B cell (primary cell): Measurements from ENCODE around the gene ARHGAP26. TPM values are rescaled to one million over a fixed set of nuclear protein-coding genes. Genes with fewer than 3 reads are reported as not detected.

ENCODE experiments used
- ATAC-seq: fragments of 200-7000 bp; cut with Tn5 transposase; one replicate; pipeline ENCODE4 v1.10.0; 2021; ENCODE audit warnings: low read depth, mild to moderate bottlenecking, moderate number of reproducible peaks, moderate library complexity
- CTCF ChIA-PET: fragments of 350-600 bp; sonication (Branson Sonifier 250); formaldehyde crosslinking; loops from one replicate; lab custom pipeline; 2021; ENCODE audit warnings: antibody characterized with exemption, inconsistent platforms; lab: Charles Lee
- POLR2A ChIA-PET: fragments of 350-600 bp; sonication (Branson Sonifier 250); formaldehyde crosslinking; loops from one replicate; lab custom pipeline; 2021; ENCODE audit warnings: antibody characterized with exemption; lab: Charles Lee
- DNase-seq: peaks from one replicate; pipeline ENCODE4 v3.0.0; 2013
- H2AFZ ChIP-seq: 2 replicates; pipeline ENCODE4 v1.6.1; 2012; ENCODE audit warnings: mild to moderate bottlenecking, low read depth, low read length; ENCODE audit not compliant: insufficient read depth, poor library complexity, severe bottlenecking
- H3K27ac ChIP-seq, 2 donors: 1 replicate in 1 of 2; 2 replicates in 1 of 2; pipeline ENCODE4 v1.5.1; 2012 to 2013; ENCODE audit warnings: low read length in 2 of 2, mild to moderate bottlenecking in 2 of 2, moderate library complexity in 1 of 2
- H3K27me3 ChIP-seq, 4 experiments: fragments of 200-600 bp in 1 of 4; sonication (generic) in 1 of 4; replicated peaks in 1 of 4; 1 replicate in 2 of 4; 2 replicates in 2 of 4; pipeline versions ENCODE4 v1.6.1 to v1.7.0; 2013 to 2016; ENCODE audit warnings: low read length in 3 of 4, mild to moderate bottlenecking in 2 of 4, mixed read lengths in 1 of 4, moderate library complexity in 1 of 4; ENCODE audit not compliant: insufficient read depth in 4 of 4, control insufficient read depth in 3 of 4; ENCODE audit errors: control extremely low read depth in 1 of 4
- H3K36me3 ChIP-seq, 2 experiments: replicated peaks in 1 of 2; 1 replicate in 1 of 2; 2 replicates in 1 of 2; pipeline versions ENCODE4 v1.6.1 to v1.7.1; 2013; ENCODE audit warnings: low read length in 1 of 2; ENCODE audit not compliant: insufficient read depth in 2 of 2, control insufficient read depth in 1 of 2; ENCODE audit errors: control extremely low read depth in 1 of 2, extremely low read depth in 1 of 2
- H3K4me1 ChIP-seq, 2 donors: fragments of 200-600 bp in 1 of 2; sonication (generic) in 1 of 2; 1 replicate in 1 of 2; 2 replicates in 1 of 2; pipeline versions ENCODE4 v1.5.1 to v1.6.1; 2013 to 2017; ENCODE audit warnings: low read length in 2 of 2; ENCODE audit not compliant: control insufficient read depth in 2 of 2, insufficient read depth in 2 of 2
- H3K4me2 ChIP-seq: replicated peaks from 2 replicates; pipeline ENCODE3; 2012; ENCODE audit warnings: mild to moderate bottlenecking, low read depth, low read length; ENCODE audit not compliant: poor library complexity, severe bottlenecking
- H3K4me3 ChIP-seq, 5 experiments: fragments of 200-600 bp in 1 of 5; sonication (generic) in 1 of 5; 1 replicate in 3 of 5; 2 replicates in 2 of 5; pipeline versions ENCODE4 v1.5.1 to v1.7.0; 2011 to 2016; ENCODE audit warnings: low read length in 4 of 5, mild to moderate bottlenecking in 4 of 5, low read depth in 2 of 5, control low read depth in 1 of 5, moderate library complexity in 1 of 5; ENCODE audit not compliant: insufficient read depth in 1 of 5; ENCODE audit errors: control extremely low read depth in 1 of 5, extremely low read depth in 1 of 5
- H3K79me2 ChIP-seq: fragments of 200-600 bp; sonication (generic); one replicate; pipeline ENCODE4 v1.6.0; 2016; ENCODE audit warnings: low read length; ENCODE audit not compliant: control insufficient read depth, insufficient read depth
- H3K9ac ChIP-seq: fragments of 200-600 bp; sonication (generic); 2 replicates; pipeline ENCODE4 v1.6.1; 2017; ENCODE audit warnings: mild to moderate bottlenecking, low read length, moderate library complexity
- H3K9me3 ChIP-seq, 3 donors: one replicate each; pipeline versions ENCODE4 v1.6.1 to v1.7.1; 2013; ENCODE audit warnings: low read length in 2 of 3; ENCODE audit not compliant: control insufficient read depth in 2 of 3, insufficient read depth in 1 of 3; ENCODE audit errors: control extremely low read depth in 1 of 3
- H4K20me1 ChIP-seq: 2 replicates; pipeline ENCODE4 v1.6.0; 2012; ENCODE audit warnings: mild to moderate bottlenecking, low read length; ENCODE audit not compliant: insufficient read depth, control insufficient read depth, poor library complexity, severe bottlenecking
- H3K27ac Mint-ChIP-seq: one replicate; pipeline ENCODE4 v1.8.0; 2021; ENCODE audit warnings: mixed read lengths
- H3K27me3 Mint-ChIP-seq: one replicate; pipeline ENCODE4 v1.8.0; 2021; ENCODE audit warnings: mixed read lengths
- H3K4me1 Mint-ChIP-seq: one replicate; pipeline ENCODE4 v1.8.0; 2021; ENCODE audit warnings: mixed read lengths
- H3K4me3 Mint-ChIP-seq: one replicate; pipeline ENCODE4 v1.8.0; 2021; ENCODE audit warnings: mixed read lengths
- H3K9me3 Mint-ChIP-seq: one replicate; pipeline ENCODE4 v1.8.0; 2022; ENCODE audit warnings: mixed read lengths; ENCODE audit not compliant: insufficient read depth
- EZH2 ChIP-seq: IDR thresholded peaks from 2 replicates; pipeline ENCODE4 v1.6.1; 2012; ENCODE audit warnings: borderline replicate concordance, low read depth, mild to moderate bottlenecking, moderate library complexity, low read length; ENCODE audit not compliant: insufficient read depth, poor library complexity, severe bottlenecking
- WGBS: methylation state at CpG from one replicate; pipeline ENCODE4 v1.1.5; 2013; ENCODE audit warnings: missing lambda C conversion rate; ENCODE audit not compliant: insufficient coverage; 5-methylcytosine and 5-hydroxymethylcytosine counted together
- intact Hi-C: fragments of 100-400 bp; cut with micrococcal nuclease; formaldehyde crosslinking; loops from one replicate; pipeline ENCODE4 v1.10.0; 2022
- polyA plus RNA-seq: library from polyadenylated mRNA; depleted of rRNA; stranded (reverse); fragments of >200 nt; gene quantifications from 2 replicates; pipeline ENCODE4 v1.2.3, GENCODE V29; 2012
- total RNA-seq, 2 donors: library from RNA; stranded (reverse); fragments of 120-200 nt in 1 of 2; gene quantifications; 1 replicate in 1 of 2; 2 replicates in 1 of 2; pipeline versions ENCODE4 v1.2.3 to v1.2.4, GENCODE V29; 2013 to 2022
- TF ChIP-seq, protein P1 (sequence below): fragments of 200-600 bp; IDR thresholded peaks from one replicate; pipeline ENCODE4 v1.8.0; 2022; ENCODE audit warnings: antibody characterized with exemption, mild to moderate bottlenecking

Gene ARHGAP26
- total and polyA plus RNA-seq, 2 donors (not counting 1 experiment from before 2014, with no cell fraction given): 1.8 to 22.5 TPM

DNA sequence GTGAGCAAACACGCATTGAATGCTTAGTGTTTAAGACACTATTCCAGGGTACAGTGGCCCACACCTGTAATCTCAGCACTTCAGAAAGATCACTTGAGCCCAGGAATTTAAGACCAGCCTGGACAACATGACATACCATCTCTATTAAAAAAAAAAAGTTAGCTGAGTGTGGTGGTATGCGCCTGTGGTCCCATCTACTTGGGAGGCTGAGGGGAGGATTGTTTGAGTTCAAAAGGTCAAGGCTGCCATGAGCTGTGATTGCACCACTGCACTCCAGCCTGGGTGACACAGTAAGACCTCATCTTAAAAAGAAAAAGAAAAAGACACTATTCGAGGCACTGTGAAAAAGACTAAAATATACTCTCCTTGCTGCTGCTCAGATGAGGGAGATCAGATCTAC is 392.6 kb downstream of the ARHGAP26 start:
- WGBS: 100% methylated on average over 2 of the region's 3 CpGs

DNA sequence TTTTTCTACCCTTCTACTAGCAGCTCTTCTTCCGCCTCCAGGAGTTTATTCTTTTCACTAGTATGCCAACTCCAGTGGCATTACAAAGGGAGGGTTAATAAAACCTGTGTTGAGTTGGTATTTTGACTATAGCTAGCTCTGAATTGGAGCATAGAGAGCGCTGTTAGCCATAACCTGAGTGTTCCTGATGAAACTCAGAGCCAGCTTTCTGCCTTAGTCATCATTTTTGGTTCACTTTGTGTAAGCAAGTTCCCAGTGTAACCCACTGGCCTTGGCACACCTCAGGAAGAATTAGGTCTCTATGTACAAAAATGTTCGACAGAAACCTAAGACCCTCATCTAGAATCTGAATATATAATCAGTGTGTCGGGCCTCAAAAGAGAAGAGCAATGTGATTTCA is 394.4 kb downstream of the ARHGAP26 start:
- H3K27ac Mint-ChIP-seq: no peak overlapping the region
- Histone ChIP-seq H3K27ac (no peak overlapping the region), H3K36me3 (peaks cover 0 to 2% of the 10 kb centered on the region in 2 experiments), H2AFZ (no peak overlapping the region), H3K27me3 (no peaks in the 10 kb centered on the region), H4K20me1 (no peaks in the 10 kb centered on the region), H3K9me3 (no peaks in the 10 kb centered on the region), H3K4me2 (no peak overlapping the region), H3K4me1 (peaks cover 5 to 7% of the 10 kb centered on the region in 2 donors), H3K9ac (no peak overlapping the region), H3K79me2 (no peaks in the 10 kb centered on the region), H3K4me3 (no peak overlapping the region)
- ChIA-PET POLR2A (no interaction called here), CTCF (no interaction called here)
- H3K4me1 Mint-ChIP-seq: peaks cover 11% of the 10 kb centered on the region
- TF ChIP-seq, protein P1, sequence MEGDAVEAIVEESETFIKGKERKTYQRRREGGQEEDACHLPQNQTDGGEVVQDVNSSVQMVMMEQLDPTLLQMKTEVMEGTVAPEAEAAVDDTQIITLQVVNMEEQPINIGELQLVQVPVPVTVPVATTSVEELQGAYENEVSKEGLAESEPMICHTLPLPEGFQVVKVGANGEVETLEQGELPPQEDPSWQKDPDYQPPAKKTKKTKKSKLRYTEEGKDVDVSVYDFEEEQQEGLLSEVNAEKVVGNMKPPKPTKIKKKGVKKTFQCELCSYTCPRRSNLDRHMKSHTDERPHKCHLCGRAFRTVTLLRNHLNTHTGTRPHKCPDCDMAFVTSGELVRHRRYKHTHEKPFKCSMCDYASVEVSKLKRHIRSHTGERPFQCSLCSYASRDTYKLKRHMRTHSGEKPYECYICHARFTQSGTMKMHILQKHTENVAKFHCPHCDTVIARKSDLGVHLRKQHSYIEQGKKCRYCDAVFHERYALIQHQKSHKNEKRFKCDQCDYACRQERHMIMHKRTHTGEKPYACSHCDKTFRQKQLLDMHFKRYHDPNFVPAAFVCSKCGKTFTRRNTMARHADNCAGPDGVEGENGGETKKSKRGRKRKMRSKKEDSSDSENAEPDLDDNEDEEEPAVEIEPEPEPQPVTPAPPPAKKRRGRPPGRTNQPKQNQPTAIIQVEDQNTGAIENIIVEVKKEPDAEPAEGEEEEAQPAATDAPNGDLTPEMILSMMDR: no peak
- no peak for TF ChIP-seq EZH2
- ATAC-seq (no peak), DNase-seq (no peak)
- 100% methylated on average over 1 of the region's 4 CpGs for WGBS
- H3K27me3 Mint-ChIP-seq: no peaks in the 10 kb centered on the region
- intact Hi-C loops: no loop called here
- H3K4me3 Mint-ChIP-seq: no peak overlapping the region
- H3K9me3 Mint-ChIP-seq: no peaks in the 10 kb centered on the region

More for the DNA sequence above, 392.6 kb downstream of the ARHGAP26 start:
- Histone ChIP-seq H4K20me1 (no peaks in the 10 kb centered on the region), H3K79me2 (no peaks in the 10 kb centered on the region), H2AFZ (no peak overlapping the region), H3K9me3 (no peaks in the 10 kb centered on the region), H3K27me3 (no peaks in the 10 kb centered on the region), H3K4me2 (no peak overlapping the region), H3K36me3 (peaks cover 0 to 2% of the 10 kb centered on the region in 2 experiments), H3K4me3 (no peak overlapping the region), H3K27ac (no peak overlapping the region), H3K9ac (no peak overlapping the region), H3K4me1 (peaks cover 5 to 7% of the 10 kb centered on the region in 2 donors)
- DNase-seq: no peak
- CTCF ChIA-PET: no interaction called here
- no peak for ATAC-seq
- TF ChIP-seq EZH2: no peak
- TF ChIP-seq, protein P1: no peak
- Mint-ChIP-seq H3K4me3 (no peak overlapping the region), H3K27me3 (no peaks in the 10 kb centered on the region), H3K4me1 (peaks cover 11% of the 10 kb centered on the region), H3K9me3 (no peaks in the 10 kb centered on the region), H3K27ac (no peak overlapping the region)
- intact Hi-C loops: no loop called here
- POLR2A ChIA-PET: no interaction called here
